SK-N-SH treated with all-trans-retinoic acid at 6 μM for 48 hours (cell line): ENCODE results near the gene CDHR3.

Experiments
- ATAC-seq: fragments of 200-7000 bp; cut with Tn5 transposase; 3 replicates; pipeline ENCODE4 v1.9.1; 2020; ENCODE audit warnings: mild to moderate bottlenecking, moderate library complexity
- ARNTL ChIP-seq: fragments of 450-650 bp; formaldehyde crosslinking; IDR thresholded peaks from 2 replicates; pipeline ENCODE4 v1.5.0; 2020; ENCODE audit warnings: low read depth, mild to moderate bottlenecking, moderate library complexity, borderline replicate concordance
- CREB5 ChIP-seq: fragments of 250-450 bp; sonication (Bioruptor Pico); IDR thresholded peaks from 2 replicates; pipeline ENCODE4 v1.5.1; 2020; ENCODE audit warnings: low read depth, mild to moderate bottlenecking, moderate library complexity
- CSDC2 ChIP-seq: fragments of 250-450 bp; sonication (Bioruptor Pico); IDR thresholded peaks from 2 replicates; pipeline ENCODE4 v1.5.0; 2020; ENCODE audit warnings: mild to moderate bottlenecking, moderate library complexity
- ESRRG ChIP-seq: fragments of 250-450 bp; sonication (Bioruptor Pico); IDR thresholded peaks from 2 replicates; pipeline ENCODE4 v1.6.1; 2021; ENCODE audit warnings: mild to moderate bottlenecking
- GLIS3 ChIP-seq: fragments of 250-450 bp; sonication (Bioruptor Pico); IDR thresholded peaks from 2 replicates; pipeline ENCODE4 v1.5.0; 2020; ENCODE audit warnings: mild to moderate bottlenecking, moderate library complexity
- ISL1 ChIP-seq: fragments of 250-450 bp; sonication (Bioruptor Pico); IDR thresholded peaks from 2 replicates; pipeline ENCODE4 v2.1.2; 2022; ENCODE audit warnings: mild to moderate bottlenecking, moderate library complexity
- OSR1 ChIP-seq: fragments of 250-450 bp; sonication (Bioruptor Pico); IDR thresholded peaks from 2 replicates; pipeline ENCODE4 v1.8.0; 2022; ENCODE audit warnings: moderate library complexity, mild to moderate bottlenecking, inconsistent platforms
- PPARA ChIP-seq: fragments of 250-450 bp; sonication (Bioruptor Pico); IDR thresholded peaks from 2 replicates; pipeline ENCODE4 v1.5.0; 2020; ENCODE audit warnings: mild to moderate bottlenecking, borderline replicate concordance
- RARB ChIP-seq: fragments of 250-450 bp; sonication (Bioruptor Pico); IDR thresholded peaks from 2 replicates; pipeline ENCODE4 v1.8.0; 2021; ENCODE audit warnings: mild to moderate bottlenecking, moderate library complexity
- TCF4 ChIP-seq: fragments of 250-450 bp; sonication (Bioruptor Pico); IDR thresholded peaks from 2 replicates; pipeline ENCODE4 v1.8.0; 2021; ENCODE audit warnings: mild to moderate bottlenecking, moderate library complexity, borderline replicate concordance
- TOX ChIP-seq: fragments of 250-450 bp; sonication (Bioruptor Pico); IDR thresholded peaks from 2 replicates; pipeline ENCODE4 v1.8.0; 2021; ENCODE audit warnings: mild to moderate bottlenecking, moderate library complexity, borderline replicate concordance
- TSHZ2 ChIP-seq: fragments of 250-450 bp; sonication (Bioruptor Pico); IDR thresholded peaks from 2 replicates; pipeline ENCODE4 v1.5.0; 2020; ENCODE audit warnings: mild to moderate bottlenecking, moderate library complexity
- ZC3H10 ChIP-seq: fragments of 250-450 bp; sonication (Bioruptor Pico); IDR thresholded peaks from 2 replicates; pipeline ENCODE4 v1.5.1; 2021; ENCODE audit warnings: mild to moderate bottlenecking, moderate library complexity
- ZFP30 ChIP-seq: fragments of 450-650 bp; formaldehyde crosslinking; IDR thresholded peaks from 2 replicates; pipeline ENCODE4 v1.5.0; 2022; ENCODE audit warnings: mild to moderate bottlenecking, moderate library complexity
- ZNF565 ChIP-seq: fragments of 450-650 bp; formaldehyde crosslinking; conservative IDR thresholded peaks from 2 replicates; pipeline ENCODE4 v1.5.0; 2020; ENCODE audit warnings: low read depth, mild to moderate bottlenecking, moderate library complexity
- ZNF70 ChIP-seq: fragments of 450-650 bp; formaldehyde crosslinking; IDR thresholded peaks from 2 replicates; pipeline ENCODE4 v1.5.0; 2020; ENCODE audit warnings: mild to moderate bottlenecking, moderate library complexity
- ZNF8 ChIP-seq: fragments of 450-650 bp; formaldehyde crosslinking; IDR thresholded peaks from 2 replicates; pipeline ENCODE4 v1.5.0; 2020; ENCODE audit warnings: mild to moderate bottlenecking, moderate library complexity
- TF ChIP-seq, protein P1 (sequence below): fragments of 250-450 bp; sonication (Bioruptor Pico); IDR thresholded peaks from 2 replicates; pipeline ENCODE4 v1.8.0; 2021; ENCODE audit warnings: low read depth, mild to moderate bottlenecking, moderate library complexity, borderline replicate concordance

The CDHR3 gene

DNA sequence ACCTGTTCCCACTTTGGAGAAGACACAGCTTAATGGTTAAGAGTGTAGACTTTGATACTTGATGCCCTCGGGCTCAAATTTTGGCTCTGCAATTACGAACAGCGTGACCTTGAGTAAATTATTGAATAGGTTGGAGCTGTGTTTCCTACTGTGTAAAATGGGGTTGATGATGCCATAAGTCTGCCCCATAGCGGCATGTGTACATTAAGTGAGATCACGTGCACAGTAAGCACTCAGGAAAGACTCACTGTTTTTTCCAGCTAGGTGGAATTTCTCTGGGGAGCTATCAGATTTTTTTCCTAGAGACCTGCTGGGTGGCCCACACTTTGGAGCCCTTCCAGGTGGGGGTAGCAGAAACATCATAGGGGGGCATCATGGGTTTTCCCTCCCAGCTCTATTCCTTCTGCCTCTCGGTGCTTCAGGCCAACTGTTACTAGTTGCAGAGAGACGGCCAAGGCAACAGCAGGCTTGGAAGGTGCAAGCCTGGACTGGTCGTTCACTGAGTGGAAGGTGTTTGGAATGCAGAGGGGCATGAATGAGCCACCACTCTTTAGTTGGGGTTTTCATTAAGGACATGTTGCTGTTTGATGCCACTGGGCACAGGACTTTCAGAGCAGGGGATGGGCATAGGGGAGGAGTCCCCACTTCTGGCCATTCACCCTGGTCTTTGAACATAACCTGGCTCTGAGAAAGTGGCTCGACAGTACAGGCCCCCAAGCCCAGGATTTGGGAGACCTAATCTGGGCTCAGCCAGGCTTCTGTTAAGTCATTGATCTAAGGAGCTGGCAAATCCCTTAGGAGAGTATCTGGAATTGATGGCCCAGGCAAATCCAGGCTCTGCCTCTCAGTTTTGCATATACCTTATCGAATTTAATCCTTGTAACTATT, 85.0 kb downstream of the CDHR3 start:
- TF ChIP-seq ISL1 (CRISPR knock-in tag) = no peak
- no peak for TF ChIP-seq GLIS3 (CRISPR knock-in tag)
- no peak for ATAC-seq

DNA sequence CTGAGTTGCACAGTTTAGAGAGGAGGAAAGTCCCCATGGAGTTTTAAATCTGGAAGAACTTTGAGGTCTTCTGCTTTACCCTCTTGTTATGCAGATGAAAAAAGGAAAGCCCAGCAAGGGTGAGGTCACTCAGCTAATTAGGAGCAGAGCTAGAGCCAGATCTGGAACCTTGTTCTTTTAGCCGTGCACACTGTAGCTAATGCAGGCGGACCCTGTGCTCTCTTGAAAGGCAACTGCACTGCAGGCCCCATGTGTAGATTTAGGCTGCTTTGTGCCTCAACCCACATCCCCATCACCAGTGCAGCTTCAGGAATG, 85.6 kb downstream of the CDHR3 start:
- TF ChIP-seq TSHZ2 (CRISPR knock-in tag) (no peak), TOX (CRISPR knock-in tag) (no peak), ZC3H10 (no peak), ARNTL (CRISPR knock-in tag) (no peak), OSR1 (CRISPR knock-in tag) (no peak), CREB5 (CRISPR knock-in tag) (no peak), ZNF70 (CRISPR knock-in tag) (no peak), ZNF565 (CRISPR knock-in tag) (no peak), GLIS3 (CRISPR knock-in tag) (no peak), PPARA (CRISPR knock-in tag) (no peak), ZNF8 (no peak), ZFP30 (no peak), ISL1 (CRISPR knock-in tag) (no peak), CSDC2 (no peak)
- TF ChIP-seq, protein P1, sequence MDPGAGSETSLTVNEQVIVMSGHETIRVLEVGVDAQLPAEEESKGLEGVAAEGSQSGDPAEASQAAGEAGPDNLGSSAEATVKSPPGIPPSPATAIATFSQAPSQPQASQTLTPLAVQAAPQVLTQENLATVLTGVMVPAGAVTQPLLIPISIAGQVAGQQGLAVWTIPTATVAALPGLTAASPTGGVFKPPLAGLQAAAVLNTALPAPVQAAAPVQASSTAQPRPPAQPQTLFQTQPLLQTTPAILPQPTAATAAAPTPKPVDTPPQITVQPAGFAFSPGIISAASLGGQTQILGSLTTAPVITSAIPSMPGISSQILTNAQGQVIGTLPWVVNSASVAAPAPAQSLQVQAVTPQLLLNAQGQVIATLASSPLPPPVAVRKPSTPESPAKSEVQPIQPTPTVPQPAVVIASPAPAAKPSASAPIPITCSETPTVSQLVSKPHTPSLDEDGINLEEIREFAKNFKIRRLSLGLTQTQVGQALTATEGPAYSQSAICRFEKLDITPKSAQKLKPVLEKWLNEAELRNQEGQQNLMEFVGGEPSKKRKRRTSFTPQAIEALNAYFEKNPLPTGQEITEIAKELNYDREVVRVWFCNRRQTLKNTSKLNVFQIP (CRISPR knock-in tag) = no peak
- TF ChIP-seq, all 23 proteins: peak for 0
- no peak for ATAC-seq

DNA sequence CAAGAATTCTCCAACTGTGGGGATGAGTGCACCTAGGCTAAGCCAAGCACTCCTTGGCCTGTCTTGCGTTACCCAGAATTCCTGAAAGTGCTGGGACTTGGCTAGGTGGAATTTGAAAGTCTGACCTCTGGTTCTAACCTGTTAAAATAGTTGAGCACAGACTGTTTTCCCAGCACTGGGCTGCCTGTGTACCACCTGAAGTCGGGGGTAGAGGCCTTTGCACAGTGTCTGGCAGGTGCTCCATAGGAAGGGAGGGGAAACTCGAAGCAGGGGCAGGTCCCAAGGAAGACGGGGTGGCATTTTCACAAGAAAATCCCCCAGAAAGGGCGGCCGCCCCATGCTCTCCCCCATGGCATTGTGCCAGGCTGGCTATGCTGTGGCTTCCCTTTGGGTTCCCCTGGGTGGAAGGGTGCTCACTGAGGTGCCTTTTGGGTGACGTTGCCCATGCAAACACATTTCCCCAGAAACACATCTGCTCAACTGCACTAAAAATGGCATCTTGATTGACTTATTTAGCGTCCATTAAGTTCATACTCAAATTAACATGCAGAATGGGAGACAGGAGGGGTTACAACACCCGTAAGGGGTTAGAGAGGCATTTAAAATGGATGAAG, 86.2 kb downstream of the CDHR3 start:
- ATAC-seq = no peak
- TF ChIP-seq TCF4 (CRISPR knock-in tag) (no peak), OSR1 (CRISPR knock-in tag) (no peak), GLIS3 (CRISPR knock-in tag) (no peak)

GRCh38 chr7:106050002-106050745, 87.1 kb downstream of the CDHR3 start:
- peak; percentile 8 for ATAC-seq
- TF ChIP-seq CSDC2 (no peak), ESRRG (CRISPR knock-in tag) (no peak), ZFP30 (no peak), TSHZ2 (CRISPR knock-in tag) (no peak), ZNF565 (CRISPR knock-in tag) (no peak), OSR1 (CRISPR knock-in tag) (no peak), RARB (CRISPR knock-in tag) (no peak), TOX (CRISPR knock-in tag) (no peak), ZNF8 (no peak), GLIS3 (CRISPR knock-in tag) (no peak), ZNF70 (CRISPR knock-in tag) (no peak)
